Endodermal cell (in vitro differentiated cells): ENCODE measurements around the gene MED13L. TPM values are rescaled to one million over a fixed set of nuclear protein-coding genes. Genes with fewer than 3 reads are reported as not detected.

Experiments
- DNase-seq: peaks from one replicate; pipeline ENCODE4 v3.0.0-alpha.2; 2017
- H3K27ac ChIP-seq: 2 replicates; pipeline ENCODE4 v1.5.1; 2013; ENCODE audit warnings: mild to moderate bottlenecking, low read depth, low read length, moderate library complexity
- H3K27me3 ChIP-seq: 2 replicates; pipeline ENCODE4 v1.6.1; 2013; ENCODE audit warnings: mild to moderate bottlenecking, low read length, moderate library complexity; ENCODE audit not compliant: insufficient read depth, control insufficient read depth, poor library complexity, severe bottlenecking
- H3K36me3 ChIP-seq: 2 replicates; pipeline ENCODE4 v1.7.0; 2013; ENCODE audit warnings: mild to moderate bottlenecking, low read length, moderate library complexity; ENCODE audit not compliant: control insufficient read depth, insufficient read depth
- H3K4me1 ChIP-seq: one replicate; pipeline ENCODE4 v1.7.0; 2013; ENCODE audit warnings: low read length; ENCODE audit not compliant: control insufficient read depth, insufficient read depth
- H3K4me3 ChIP-seq: 2 replicates; pipeline ENCODE4 v1.5.1; 2013; ENCODE audit warnings: mild to moderate bottlenecking, low read length, moderate library complexity
- H3K9ac ChIP-seq: 2 replicates; pipeline ENCODE4 v1.6.1; 2013; ENCODE audit warnings: mild to moderate bottlenecking, low read length, moderate library complexity; ENCODE audit not compliant: poor library complexity, severe bottlenecking; ENCODE audit errors: extremely low read depth
- H3K9me3 ChIP-seq: 2 replicates; pipeline ENCODE4 v1.6.1; 2013; ENCODE audit warnings: mild to moderate bottlenecking, low read length, moderate library complexity; ENCODE audit not compliant: control insufficient read depth
- H3K27ac Mint-ChIP-seq: 2 replicates; pipeline ENCODE4 v1.8.0; 2020; ENCODE audit warnings: mixed read lengths
- H3K27me3 Mint-ChIP-seq: 2 replicates; pipeline ENCODE4 v1.8.0; 2021; ENCODE audit warnings: mild to moderate bottlenecking, mixed read lengths; ENCODE audit not compliant: insufficient read depth
- H3K36me3 Mint-ChIP-seq: 2 replicates; pipeline ENCODE4 v1.8.0; 2020; ENCODE audit warnings: low read depth, mixed read lengths
- H3K4me1 Mint-ChIP-seq: 2 replicates; pipeline ENCODE4 v1.8.0; 2020; ENCODE audit warnings: mixed read lengths
- H3K4me3 Mint-ChIP-seq: 2 replicates; pipeline ENCODE4 v1.8.0; 2020; ENCODE audit warnings: mild to moderate bottlenecking, moderate library complexity, mixed read lengths
- H3K9me3 Mint-ChIP-seq: 2 replicates; pipeline ENCODE4 v1.8.0; 2020; ENCODE audit warnings: mild to moderate bottlenecking, mixed read lengths
- CTCF ChIP-seq: fragments of 200-600 bp; sonication (generic); conservative IDR thresholded peaks from 2 replicates; pipeline ENCODE4 v1.5.0; 2021; ENCODE audit warnings: antibody characterized with exemption, mild to moderate bottlenecking
- WGBS, 2 experiments: methylation state at CpG; one replicate each; pipeline versions ENCODE4 v1.1.5 to v1.1.7; 2013; ENCODE audit warnings: missing lambda C conversion rate in 2 of 2, mixed read lengths in 1 of 2; ENCODE audit not compliant: insufficient coverage in 1 of 2, insufficient read length in 1 of 2; 5-methylcytosine and 5-hydroxymethylcytosine counted together
- total RNA-seq, 2 donors: library from RNA; stranded (reverse); fragmentation: NEBNext Ultra II Directional in 1 of 2; extraction: Animal tissue kit (Norgen Biotek cat#: 25700) in 1 of 2; gene quantifications; 2 replicates in 1 of 2; 3 replicates in 1 of 2; pipeline ENCODE4 v1.2.1, GENCODE V29; 2021

Gene MED13L
- total RNA-seq, 2 donors from 2014 or later = 101 to 111 TPM

- no peaks in the 10 kb centered on the region for H3K36me3 ChIP-seq
- Mint-ChIP-seq H3K27me3 (no peaks in the 10 kb centered on the region), H3K4me3 (no peak overlapping the region), H3K9me3 (peaks cover 29% of the 10 kb centered on the region), H3K4me1 (peaks cover 33% of the 10 kb centered on the region), H3K36me3 (peaks cover 19% of the 10 kb centered on the region), H3K27ac (no peak overlapping the region)
- no peak overlapping the region for H3K9ac ChIP-seq
- H3K4me1 ChIP-seq = peaks cover 4% of the 10 kb centered on the region
- H3K9me3 ChIP-seq = peaks cover 9% of the 10 kb centered on the region
- no peaks in the 10 kb centered on the region for H3K27me3 ChIP-seq
- H3K4me3 ChIP-seq = no peak overlapping the region
- DNase-seq = no peak
- WGBS, 2 experiments = 100% methylated on average over 1 of the region's 2 CpGs; no CpG with 5 or more reads in 1 of the 2 experiments
- no peak for TF ChIP-seq CTCF
- H3K27ac ChIP-seq = no peak overlapping the region
Observed at GRCh38 chr12:116249938-116250337, 27.6 kb downstream of the MED13L start.

GRCh38 chr12:116248930-116249329, 28.6 kb downstream of the MED13L start:
- Mint-ChIP-seq H3K36me3 (peaks cover 17% of the 10 kb centered on the region), H3K4me1 (peaks cover 37% of the 10 kb centered on the region), H3K27me3 (no peaks in the 10 kb centered on the region), H3K4me3 (no peak overlapping the region), H3K27ac (peak overlapping the region; percentile 71), H3K9me3 (peaks cover 29% of the 10 kb centered on the region)
- Histone ChIP-seq H3K27me3 (no peaks in the 10 kb centered on the region), H3K36me3 (no peaks in the 10 kb centered on the region), H3K9me3 (peaks cover 9% of the 10 kb centered on the region), H3K27ac (peak overlapping the region; percentile 58), H3K9ac (no peak overlapping the region), H3K4me3 (no peak overlapping the region), H3K4me1 (peaks cover 4% of the 10 kb centered on the region)
- no peak for DNase-seq
- TF ChIP-seq CTCF = no peak

DNA sequence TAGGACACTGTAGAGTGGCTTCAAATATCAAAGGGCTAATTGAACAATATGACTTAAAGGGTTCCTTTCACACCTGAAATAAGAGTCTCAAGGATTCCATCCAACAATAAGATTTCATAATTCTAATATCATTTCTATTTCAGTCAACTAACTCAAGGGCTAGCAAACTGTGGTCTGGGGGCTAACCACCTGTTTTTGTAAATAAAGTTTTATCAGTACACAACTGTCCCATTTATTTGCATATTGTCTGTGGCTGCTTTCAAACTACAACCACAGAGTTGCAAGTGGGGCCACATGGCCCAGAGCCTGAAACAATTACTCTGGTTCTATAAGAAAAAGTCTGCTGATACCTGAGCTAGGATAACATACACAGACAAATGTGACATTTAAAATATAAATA, 29.1 kb downstream of the MED13L start:
- Histone ChIP-seq H3K4me1 (peaks cover 4% of the 10 kb centered on the region), H3K36me3 (no peaks in the 10 kb centered on the region), H3K27me3 (no peaks in the 10 kb centered on the region), H3K9ac (no peak overlapping the region), H3K4me3 (no peak overlapping the region), H3K27ac (no peak overlapping the region), H3K9me3 (peaks cover 9% of the 10 kb centered on the region)
- no peak for TF ChIP-seq CTCF
- Mint-ChIP-seq H3K27me3 (no peaks in the 10 kb centered on the region), H3K4me1 (peaks cover 42% of the 10 kb centered on the region), H3K9me3 (peaks cover 28% of the 10 kb centered on the region), H3K4me3 (no peak overlapping the region), H3K36me3 (peaks cover 17% of the 10 kb centered on the region), H3K27ac (no peak overlapping the region)
- DNase-seq = no peak
